GM19035 (cell line): ENCODE measurements around the gene CAV2.

Experiments
- ATAC-seq: cut with Tn5 transposase; IDR thresholded peaks from one replicate; pipeline ENCODE4 v1.9.1; 2021; ENCODE audit not compliant: unreplicated experiment

CAV2 gene

GRCh38 chr7:116494472-116494871 lies 5.1 kb upstream of the CAV2 start:
- ATAC-seq: no peak

- ATAC-seq: no peak
These were observed 3.8 kb upstream of the CAV2 start for GRCh38 chr7:116495736-116496135.

DNA sequence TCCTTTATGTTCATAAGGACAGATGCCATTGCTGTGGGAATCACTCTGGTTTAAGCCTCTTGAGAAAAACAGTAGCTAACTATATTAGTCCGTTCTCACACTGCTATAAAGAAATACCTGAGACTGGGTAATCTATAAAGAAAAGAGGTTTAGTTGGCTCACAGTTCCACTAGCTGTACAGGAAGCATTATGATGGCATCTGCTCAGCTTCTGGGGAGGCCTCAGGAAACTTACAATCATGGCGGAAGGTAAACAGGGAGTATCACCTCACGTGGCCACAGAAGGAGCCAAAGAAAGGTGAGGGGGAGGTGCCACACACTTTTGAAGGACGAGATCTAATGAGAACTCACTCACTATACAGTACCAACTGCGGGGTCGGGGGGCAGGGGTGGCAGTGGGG lies 2.9 kb upstream of the CAV2 start:
- ATAC-seq: no peak

DNA sequence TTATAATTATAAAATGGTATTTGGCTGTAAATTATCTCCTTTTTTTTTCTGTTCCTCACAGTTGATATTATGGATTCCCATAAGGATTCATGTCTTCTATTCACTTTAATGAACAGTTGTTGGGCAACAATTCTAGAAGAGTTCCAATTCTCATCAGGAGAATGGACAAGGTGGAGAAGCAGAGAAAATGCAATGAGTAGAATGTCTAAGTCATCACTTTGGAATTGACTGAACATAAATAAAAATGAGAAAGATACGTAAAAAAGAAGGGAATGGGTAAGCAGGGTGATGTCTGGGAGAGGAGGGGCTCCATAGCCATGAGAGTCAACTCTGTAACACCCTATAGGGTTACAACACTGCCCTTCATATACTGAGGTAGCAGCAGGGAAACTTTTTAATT lies 1.8 kb upstream of the CAV2 start:
- ATAC-seq: no peak

GRCh38 chr7:116500078-116500853 lies 728 bp downstream of the CAV2 start:
- peak; percentile 65 for ATAC-seq

GRCh38 chr7:116501425-116502167 lies 2.1 kb downstream of the CAV2 start:
- no peak for ATAC-seq

GRCh38 chr7:116502201-116503096 lies 2.9 kb downstream of the CAV2 start:
- ATAC-seq: no peak

DNA sequence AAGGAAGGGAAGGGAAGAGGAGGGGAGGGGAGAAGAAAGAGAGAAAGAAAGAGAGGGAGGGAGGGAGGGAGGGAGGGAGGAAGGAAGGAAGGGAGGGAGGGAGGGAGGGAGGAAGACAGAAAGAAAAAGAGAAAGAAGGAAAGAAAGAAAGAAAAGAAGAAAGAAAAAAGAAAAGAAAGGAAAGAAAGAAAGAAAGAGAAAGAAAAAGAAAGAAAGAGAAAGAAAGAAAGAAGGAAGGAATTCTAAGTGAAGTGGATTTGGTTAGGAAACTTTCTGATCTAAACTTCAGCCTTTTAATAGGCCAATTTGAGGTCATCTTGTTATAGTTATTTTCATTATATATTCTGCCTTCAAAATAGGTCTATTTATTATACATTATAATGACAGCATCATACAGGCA lies 4.3 kb downstream of the CAV2 start:
- ATAC-seq: no peak

DNA sequence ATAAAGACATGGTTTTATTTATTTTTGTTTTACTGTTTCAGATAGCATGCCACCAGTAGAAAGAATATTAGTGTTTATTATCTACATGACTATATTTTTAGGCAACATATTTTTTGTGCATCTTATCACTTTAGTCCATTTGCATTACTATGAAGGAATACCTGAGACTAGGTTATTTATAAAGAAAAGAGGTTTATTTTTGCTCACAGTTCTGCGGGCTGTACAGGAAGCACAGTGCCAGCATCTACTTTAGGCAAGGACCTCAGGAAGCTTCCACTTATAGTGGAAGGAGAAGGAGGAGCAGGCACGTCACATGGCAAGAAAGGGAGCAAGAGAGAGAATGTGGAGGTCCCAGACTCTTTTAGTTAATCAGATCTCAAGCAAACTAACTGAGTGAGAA lies 5.7 kb downstream of the CAV2 start:
- no peak for ATAC-seq

- no peak for ATAC-seq
These were observed 6.3 kb downstream of the CAV2 start for GRCh38 chr7:116505823-116506222.

DNA sequence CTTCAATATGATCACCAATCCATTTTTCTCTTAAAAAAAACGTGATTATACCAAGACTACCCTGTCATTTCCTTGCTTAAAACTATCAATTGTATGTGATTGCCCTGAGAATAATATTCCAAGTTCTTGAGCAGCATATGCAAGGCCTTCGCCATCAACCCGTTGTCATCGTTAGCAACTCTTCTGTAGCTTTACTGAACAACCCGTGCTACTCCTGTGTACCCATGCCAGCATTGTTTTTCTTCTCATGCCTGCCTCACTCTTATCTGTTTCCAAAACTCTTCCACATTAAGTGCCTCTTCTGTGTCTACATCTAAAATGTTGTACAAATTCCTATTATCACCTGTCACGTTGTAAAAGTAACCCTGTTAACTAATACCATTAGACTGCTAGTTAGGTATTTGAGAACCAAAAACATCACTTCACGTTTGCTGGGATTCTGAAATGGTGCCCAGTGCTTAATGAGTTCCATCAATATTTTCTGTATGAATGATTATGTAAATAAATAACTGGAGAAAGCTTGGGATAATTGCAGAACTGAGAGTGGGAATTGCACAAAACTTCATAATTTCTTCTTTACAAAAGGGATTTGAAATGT lies 10.5 kb downstream of the CAV2 start:
- ATAC-seq: no peak

GRCh38 chr7:116510795-116511194 lies 11.3 kb downstream of the CAV2 start:
- ATAC-seq: no peak

- ATAC-seq: peak; percentile 100
These were observed 12.3 kb downstream of the CAV2 start for GRCh38 chr7:116511552-116512519.

DNA sequence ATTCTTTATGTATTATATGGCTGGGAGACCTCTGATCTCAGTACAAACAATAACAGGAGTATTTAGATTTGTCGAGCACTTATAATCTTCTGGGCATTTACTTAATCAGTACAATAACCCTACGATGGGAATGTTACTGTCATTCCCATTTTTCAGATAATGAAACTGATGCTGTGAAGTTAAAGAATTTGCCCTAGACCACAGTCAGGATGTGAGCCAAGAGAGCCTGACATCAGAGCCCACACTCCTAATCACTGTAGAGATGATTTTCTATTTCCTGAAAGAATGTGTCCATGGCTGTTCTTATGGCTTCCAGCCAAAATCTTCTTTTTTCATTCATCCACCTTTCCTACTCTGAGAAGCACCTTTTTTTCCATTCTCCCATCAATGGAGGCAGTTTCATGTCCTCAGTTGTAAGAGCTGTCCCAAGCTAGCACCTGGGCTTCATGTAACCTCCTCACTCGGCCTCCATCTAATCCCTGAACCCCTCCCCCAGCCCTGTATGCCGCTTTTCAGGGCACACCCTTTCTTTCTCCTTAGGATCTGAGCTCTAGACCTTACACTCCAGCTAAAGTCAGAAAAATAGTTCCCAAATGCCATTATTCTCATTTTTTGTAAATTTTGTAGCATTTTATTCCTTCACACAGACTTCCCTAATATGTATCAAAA lies 13.1 kb downstream of the CAV2 start:
- ATAC-seq: no peak

DNA sequence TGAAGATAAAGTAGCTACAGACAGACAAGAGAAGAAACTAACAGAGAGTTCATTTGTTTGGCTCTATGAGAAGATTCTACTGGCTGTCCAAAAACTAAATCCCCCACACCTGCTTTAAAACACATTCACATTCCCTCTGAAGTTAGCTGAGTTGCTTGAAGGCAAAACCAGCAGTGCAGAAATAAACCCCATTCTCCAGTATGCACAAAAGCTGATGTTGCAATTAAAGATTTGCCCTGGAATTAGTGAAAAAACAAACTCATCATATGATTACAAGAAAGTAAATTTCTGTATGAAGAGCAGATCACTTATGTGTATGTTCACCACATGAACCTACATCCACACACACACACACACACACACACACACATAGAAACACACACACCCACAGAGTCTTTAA lies 16.0 kb downstream of the CAV2 start:
- ATAC-seq: no peak

GRCh38 chr7:116516324-116516723 lies 16.8 kb downstream of the CAV2 start:
- no peak for ATAC-seq

- no peak for ATAC-seq
These were observed 18.1 kb downstream of the CAV2 start for GRCh38 chr7:116517626-116518025.

GRCh38 chr7:116518961-116519360 lies 19.4 kb downstream of the CAV2 start:
- ATAC-seq: peak; percentile 59

GRCh38 chr7:116521046-116521664 lies 21.6 kb downstream of the CAV2 start:
- ATAC-seq: no peak
